HG02884 (cell line): ENCODE results near the gene DOK6.

Experiments used
- ATAC-seq: cut with Tn5 transposase; IDR thresholded peaks from one replicate; pipeline ENCODE4 v1.9.1; 2021; ENCODE audit warnings: mild to moderate bottlenecking, moderate library complexity; ENCODE audit not compliant: unreplicated experiment

DOK6 gene

GRCh38 chr18:69734536-69734935 is 333.8 kb downstream of the DOK6 start:
- ATAC-seq, result no peak

- no peak for ATAC-seq
Observed at GRCh38 chr18:69736730-69737129, 336.0 kb downstream of the DOK6 start.

GRCh38 chr18:69737851-69738250 is 337.2 kb downstream of the DOK6 start:
- no peak for ATAC-seq

- ATAC-seq, result no peak
Observed at GRCh38 chr18:69747388-69747787, 346.7 kb downstream of the DOK6 start.

- no peak for ATAC-seq
Observed at GRCh38 chr18:69752737-69753380, 352.2 kb downstream of the DOK6 start.

- ATAC-seq, result no peak
Observed at GRCh38 chr18:69754108-69754507, 353.4 kb downstream of the DOK6 start.

- no peak for ATAC-seq
Observed at GRCh38 chr18:69755041-69755440, 354.4 kb downstream of the DOK6 start.

GRCh38 chr18:69755856-69756496 is 355.3 kb downstream of the DOK6 start:
- no peak for ATAC-seq

- no peak for ATAC-seq
Observed at GRCh38 chr18:69757733-69758132, 357.0 kb downstream of the DOK6 start.

- ATAC-seq, result no peak
Observed at GRCh38 chr18:69758458-69758857, 357.8 kb downstream of the DOK6 start.

- ATAC-seq, result no peak
Observed at GRCh38 chr18:69759046-69759445, 358.4 kb downstream of the DOK6 start.

GRCh38 chr18:69763002-69763401 is 362.3 kb downstream of the DOK6 start:
- no peak for ATAC-seq

- ATAC-seq, result no peak
Observed at GRCh38 chr18:69763821-69764220, 363.1 kb downstream of the DOK6 start.

GRCh38 chr18:69770238-69770637 is 369.6 kb downstream of the DOK6 start:
- ATAC-seq, result no peak

- ATAC-seq, result no peak
Observed at GRCh38 chr18:69774831-69775230, 374.1 kb downstream of the DOK6 start.

GRCh38 chr18:69777248-69777647 is 376.6 kb downstream of the DOK6 start:
- ATAC-seq, result no peak

GRCh38 chr18:69778680-69779079 is 378.0 kb downstream of the DOK6 start:
- no peak for ATAC-seq

- ATAC-seq, result no peak
Observed at GRCh38 chr18:69780851-69781250, 380.2 kb downstream of the DOK6 start.

GRCh38 chr18:69784815-69785214 is 384.1 kb downstream of the DOK6 start:
- ATAC-seq, result no peak

- no peak for ATAC-seq
Observed at GRCh38 chr18:69785466-69785865, 384.8 kb downstream of the DOK6 start.

GRCh38 chr18:69786427-69786826 is 385.7 kb downstream of the DOK6 start:
- ATAC-seq, result no peak

GRCh38 chr18:69787825-69788547 is 387.3 kb downstream of the DOK6 start:
- ATAC-seq, result no peak
